Effector memory CD8-positive, alpha-beta T cell (primary cell): Measurements from ENCODE around the gene PHF21A.
"Not testable (repeated sequence)": the region's sequence is repeated elsewhere in the genome, so short reads cannot be mapped to it uniquely, and the experiment has no call there.

Experiments
- ATAC-seq: fragments of 150-1000 bp; cut with Tn5 transposase; replicated peaks from 2 replicates; pipeline ENCODE4 v1.10.0; 2021; ENCODE audit warnings: mild to moderate bottlenecking, moderate library complexity
- DNase-seq, 3 experiments: peaks; one replicate each; pipeline ENCODE4 v3.0.0; 2021
- H3K27ac Mint-ChIP-seq, 2 donors: one replicate each; pipeline ENCODE4 v1.8.0; 2022; ENCODE audit warnings: mild to moderate bottlenecking in 2 of 2, mixed read lengths in 2 of 2, moderate library complexity in 2 of 2
- H3K27me3 Mint-ChIP-seq, 2 donors: one replicate each; pipeline ENCODE4 v1.8.0; 2022; ENCODE audit warnings: mixed read lengths in 2 of 2
- H3K36me3 Mint-ChIP-seq: one replicate; pipeline ENCODE4 v1.8.0; 2022; ENCODE audit warnings: mild to moderate bottlenecking, moderate library complexity, mixed read lengths; ENCODE audit not compliant: insufficient read depth
- H3K4me1 Mint-ChIP-seq, 2 donors: one replicate each; pipeline ENCODE4 v1.8.0; 2022; ENCODE audit warnings: low read depth in 2 of 2, mixed read lengths in 2 of 2
- H3K4me3 Mint-ChIP-seq, 2 donors: one replicate each; pipeline ENCODE4 v1.8.0; 2022; ENCODE audit warnings: mild to moderate bottlenecking in 2 of 2, mixed read lengths in 2 of 2, moderate library complexity in 2 of 2
- H3K9me3 Mint-ChIP-seq, 2 donors: one replicate each; pipeline ENCODE4 v1.8.0; 2022; ENCODE audit warnings: mixed read lengths in 2 of 2

Gene PHF21A

GRCh38 chr11:46116712-46117037, 4.6 kb downstream of the PHF21A start:
- Mint-ChIP-seq H3K36me3 (peaks cover 28% of the 10 kb centered on the region), H3K4me1 (peaks cover 34 to 61% of the 10 kb centered on the region in 2 donors), H3K27ac (peak overlapping the region; percentile 54 to 84), H3K4me3 (peak overlapping the region; percentile 98 to 99)
- ATAC-seq, H3K27me3 Mint-ChIP-seq, DNase-seq, H3K9me3 Mint-ChIP-seq: not testable (repeated sequence)

- ATAC-seq (no peak), DNase-seq (no peak)
- Mint-ChIP-seq H3K4me1 (peaks cover 36 to 61% of the 10 kb centered on the region in 2 donors), H3K27me3 (no peaks in the 10 kb centered on the region), H3K36me3 (peaks cover 26% of the 10 kb centered on the region), H3K27ac (peak overlapping the region; percentile 54 to 84), H3K4me3 (peak overlapping the region; percentile 98 to 99), H3K9me3 (no peaks in the 10 kb centered on the region)
Measured at GRCh38 chr11:46116007-46116711, 5.1 kb downstream of the PHF21A start.

GRCh38 chr11:46114961-46115360, 6.3 kb downstream of the PHF21A start:
- H3K4me1 Mint-ChIP-seq: peaks cover 36 to 61% of the 10 kb centered on the region in 2 donors
- H3K27me3 Mint-ChIP-seq: no peaks in the 10 kb centered on the region
- DNase-seq: no peak
- no peaks in the 10 kb centered on the region for H3K9me3 Mint-ChIP-seq
- H3K4me3 Mint-ChIP-seq: peak overlapping the region; percentile 8 to 98
- H3K36me3 Mint-ChIP-seq: peaks cover 15% of the 10 kb centered on the region
- no peak for ATAC-seq
- H3K27ac Mint-ChIP-seq: peak overlapping the region; percentile 84

GRCh38 chr11:46114378-46114777, 6.9 kb downstream of the PHF21A start:
- ATAC-seq (no peak), DNase-seq (no peak)
- Mint-ChIP-seq H3K4me1 (peaks cover 36 to 59% of the 10 kb centered on the region in 2 donors), H3K27ac (peak overlapping the region in 1 of 2 donors; percentile 84), H3K27me3 (no peaks in the 10 kb centered on the region), H3K36me3 (peaks cover 10% of the 10 kb centered on the region), H3K4me3 (peak overlapping the region; percentile 8 to 98), H3K9me3 (no peaks in the 10 kb centered on the region)

GRCh38 chr11:46112961-46113607, 8.2 kb downstream of the PHF21A start:
- H3K36me3 Mint-ChIP-seq: no peaks in the 10 kb centered on the region
- peaks cover 25 to 46% of the 10 kb centered on the region in 2 donors for H3K4me1 Mint-ChIP-seq
- DNase-seq: peak; percentile 25 to 33 (median 27)
- H3K9me3 Mint-ChIP-seq: no peaks in the 10 kb centered on the region
- no peaks in the 10 kb centered on the region for H3K27me3 Mint-ChIP-seq
- no peak overlapping the region for H3K27ac Mint-ChIP-seq
- ATAC-seq: peak; percentile 100
- peak overlapping the region in 1 of 2 donors; percentile 21 for H3K4me3 Mint-ChIP-seq

- ATAC-seq: no peak
- H3K4me1 Mint-ChIP-seq: peaks cover 21 to 24% of the 10 kb centered on the region in 2 donors
Measured at GRCh38 chr11:46108751-46109150, 12.5 kb downstream of the PHF21A start.

GRCh38 chr11:46107780-46108179, 13.5 kb downstream of the PHF21A start:
- ATAC-seq: no peak

More at GRCh38 chr11:46108751-46109150, 12.5 kb downstream of the PHF21A start:
- no peaks in the 10 kb centered on the region for H3K9me3 Mint-ChIP-seq
- no peak overlapping the region for H3K4me3 Mint-ChIP-seq
- no peaks in the 10 kb centered on the region for H3K27me3 Mint-ChIP-seq
- peaks cover 3% of the 10 kb centered on the region for H3K36me3 Mint-ChIP-seq
- no peak for DNase-seq
- no peak overlapping the region for H3K27ac Mint-ChIP-seq

GRCh38 chr11:46107408-46107718, 13.9 kb downstream of the PHF21A start:
- Mint-ChIP-seq H3K27me3 (no peaks in the 10 kb centered on the region), H3K4me1 (peaks cover 23% of the 10 kb centered on the region in 2 donors), H3K4me3 (no peak overlapping the region), H3K27ac (no peak overlapping the region), H3K36me3 (peaks cover 3% of the 10 kb centered on the region), H3K9me3 (no peaks in the 10 kb centered on the region)
- DNase-seq (no peak), ATAC-seq (no peak)

More at GRCh38 chr11:46107780-46108179, 13.5 kb downstream of the PHF21A start:
- Mint-ChIP-seq H3K36me3 (peaks cover 3% of the 10 kb centered on the region), H3K27me3 (no peaks in the 10 kb centered on the region), H3K9me3 (no peaks in the 10 kb centered on the region), H3K27ac (no peak overlapping the region), H3K4me3 (no peak overlapping the region), H3K4me1 (peaks cover 21% of the 10 kb centered on the region in 2 donors)
- DNase-seq: no peak

- Mint-ChIP-seq H3K27me3 (no peaks in the 10 kb centered on the region), H3K4me3 (no peak overlapping the region), H3K27ac (no peak overlapping the region), H3K36me3 (peaks cover 3% of the 10 kb centered on the region), H3K4me1 (peaks cover 23% of the 10 kb centered on the region in 2 donors), H3K9me3 (no peaks in the 10 kb centered on the region)
- DNase-seq (no peak), ATAC-seq (no peak)
Measured at GRCh38 chr11:46106530-46107407, 14.5 kb downstream of the PHF21A start.

- Mint-ChIP-seq H3K4me3 (no peak overlapping the region), H3K9me3 (no peaks in the 10 kb centered on the region), H3K27ac (no peak overlapping the region), H3K4me1 (peaks cover 22 to 26% of the 10 kb centered on the region in 2 donors), H3K36me3 (peaks cover 3% of the 10 kb centered on the region), H3K27me3 (no peaks in the 10 kb centered on the region)
- DNase-seq (no peak), ATAC-seq (no peak)
Measured at GRCh38 chr11:46105926-46106325, 15.3 kb downstream of the PHF21A start.

- Mint-ChIP-seq H3K4me1 (peaks cover 27 to 31% of the 10 kb centered on the region in 2 donors), H3K4me3 (no peak overlapping the region), H3K36me3 (peaks cover 3% of the 10 kb centered on the region), H3K9me3 (no peaks in the 10 kb centered on the region), H3K27me3 (no peaks in the 10 kb centered on the region), H3K27ac (peak overlapping the region; percentile 49 to 66)
- DNase-seq (no peak), ATAC-seq (no peak)
Measured at GRCh38 chr11:46105134-46105628, 16.1 kb downstream of the PHF21A start.

GRCh38 chr11:46102843-46103242, 18.4 kb downstream of the PHF21A start:
- no peak overlapping the region for H3K4me3 Mint-ChIP-seq
- H3K27me3 Mint-ChIP-seq: no peaks in the 10 kb centered on the region
- H3K36me3 Mint-ChIP-seq: peaks cover 8% of the 10 kb centered on the region
- DNase-seq: no peak
- no peaks in the 10 kb centered on the region for H3K9me3 Mint-ChIP-seq
- peak overlapping the region; percentile 32 to 71 for H3K27ac Mint-ChIP-seq
- peaks cover 36 to 51% of the 10 kb centered on the region in 2 donors for H3K4me1 Mint-ChIP-seq
- ATAC-seq: no peak

- ATAC-seq (peak; percentile 90), DNase-seq (peak in 1 of 3 experiments; percentile 13)
- Mint-ChIP-seq H3K27me3 (no peaks in the 10 kb centered on the region), H3K4me3 (peak overlapping the region; percentile 56 to 80), H3K4me1 (peaks cover 48 to 73% of the 10 kb centered on the region in 2 donors), H3K27ac (peak overlapping the region in 1 of 2 donors; percentile 93), H3K9me3 (no peaks in the 10 kb centered on the region), H3K36me3 (peaks cover 5% of the 10 kb centered on the region)
Measured at GRCh38 chr11:46100670-46101069, 20.6 kb downstream of the PHF21A start.
